Measurements from ENCODE around the gene GAB1.

- TF ChIP-seq POLR2AphosphoS5 (IDR thresholded peaks at IDR 0.05): no peak
- TF ChIP-seq CTCF (IDR thresholded peaks at IDR 0.05): no peak
- no peak for TF ChIP-seq POLR2A (IDR thresholded peaks at IDR 0.05)
Observed at GRCh38 chr4:143391261-143391660, 54.6 kb downstream of the GAB1 start.
